Activated naive CD8-positive, alpha-beta T cell (primary cell): Measurements from ENCODE around the gene ZBTB48.
"Not testable (repeated sequence)": the region's sequence is repeated elsewhere in the genome, so short reads cannot be mapped to it uniquely, and the experiment has no call there.

Experiments
- H3K27ac Mint-ChIP-seq: one replicate; pipeline ENCODE4 v1.8.0; 2021; ENCODE audit warnings: mixed read lengths
- H3K27me3 Mint-ChIP-seq: one replicate; pipeline ENCODE4 v1.8.0; 2021; ENCODE audit warnings: mixed read lengths
- H3K36me3 Mint-ChIP-seq: one replicate; pipeline ENCODE4 v1.8.0; 2021; ENCODE audit warnings: mixed read lengths
- H3K4me1 Mint-ChIP-seq: one replicate; pipeline ENCODE4 v1.8.0; 2021; ENCODE audit warnings: low read depth, mixed read lengths
- H3K4me3 Mint-ChIP-seq: one replicate; pipeline ENCODE4 v1.8.0; 2021; ENCODE audit warnings: mild to moderate bottlenecking, mixed read lengths
- H3K9me3 Mint-ChIP-seq: one replicate; pipeline ENCODE4 v1.8.0; 2021; ENCODE audit warnings: low read depth, mixed read lengths

The ZBTB48 gene

GRCh38 chr1:6557597-6557996 lies 22.2 kb upstream of the ZBTB48 start:
- H3K36me3 Mint-ChIP-seq = no peaks in the 10 kb centered on the region
- H3K4me3 Mint-ChIP-seq = no peak overlapping the region
- no peaks in the 10 kb centered on the region for H3K27me3 Mint-ChIP-seq
- peaks cover 13% of the 10 kb centered on the region for H3K4me1 Mint-ChIP-seq
- H3K9me3 Mint-ChIP-seq = no peaks in the 10 kb centered on the region
- H3K27ac Mint-ChIP-seq = no peak overlapping the region

- H3K4me1 Mint-ChIP-seq, H3K9me3 Mint-ChIP-seq, H3K4me3 Mint-ChIP-seq: not testable (repeated sequence)
Observed at GRCh38 chr1:6559161-6559560, 20.6 kb upstream of the ZBTB48 start.

GRCh38 chr1:6560267-6560666 lies 19.5 kb upstream of the ZBTB48 start:
- no peaks in the 10 kb centered on the region for H3K9me3 Mint-ChIP-seq
- H3K4me3 Mint-ChIP-seq = no peak overlapping the region
- H3K27ac Mint-ChIP-seq = no peak overlapping the region
- no peaks in the 10 kb centered on the region for H3K27me3 Mint-ChIP-seq
- peaks cover 2% of the 10 kb centered on the region for H3K4me1 Mint-ChIP-seq
- no peaks in the 10 kb centered on the region for H3K36me3 Mint-ChIP-seq

More at GRCh38 chr1:6559161-6559560, 20.6 kb upstream of the ZBTB48 start:
- H3K27me3 Mint-ChIP-seq, H3K36me3 Mint-ChIP-seq, H3K27ac Mint-ChIP-seq: not testable (repeated sequence)

- Mint-ChIP-seq H3K36me3 (no peaks in the 10 kb centered on the region), H3K27me3 (no peaks in the 10 kb centered on the region), H3K27ac (no peak overlapping the region), H3K4me3 (no peak overlapping the region), H3K9me3 (no peaks in the 10 kb centered on the region), H3K4me1 (no peaks in the 10 kb centered on the region)
Observed at GRCh38 chr1:6569033-6569432, 10.8 kb upstream of the ZBTB48 start.

- Mint-ChIP-seq H3K4me1 (no peaks in the 10 kb centered on the region), H3K36me3 (no peaks in the 10 kb centered on the region), H3K27me3 (no peaks in the 10 kb centered on the region), H3K9me3 (no peaks in the 10 kb centered on the region), H3K27ac (no peak overlapping the region), H3K4me3 (no peak overlapping the region)
Observed at GRCh38 chr1:6570100-6570499, 9.7 kb upstream of the ZBTB48 start.

- Mint-ChIP-seq H3K9me3 (no peaks in the 10 kb centered on the region), H3K27ac (no peak overlapping the region), H3K4me1 (no peaks in the 10 kb centered on the region), H3K27me3 (no peaks in the 10 kb centered on the region), H3K36me3 (no peaks in the 10 kb centered on the region), H3K4me3 (no peak overlapping the region)
Observed at GRCh38 chr1:6570987-6571386, 8.8 kb upstream of the ZBTB48 start.

- Mint-ChIP-seq H3K36me3 (no peaks in the 10 kb centered on the region), H3K27ac (no peak overlapping the region), H3K4me1 (no peaks in the 10 kb centered on the region), H3K27me3 (no peaks in the 10 kb centered on the region), H3K9me3 (no peaks in the 10 kb centered on the region), H3K4me3 (no peak overlapping the region)
Observed at GRCh38 chr1:6572653-6573383, 7.0 kb upstream of the ZBTB48 start.

- Mint-ChIP-seq H3K4me1 (no peaks in the 10 kb centered on the region), H3K36me3 (no peaks in the 10 kb centered on the region), H3K4me3 (no peak overlapping the region), H3K27me3 (no peaks in the 10 kb centered on the region), H3K27ac (no peak overlapping the region), H3K9me3 (no peaks in the 10 kb centered on the region)
Observed at GRCh38 chr1:6574025-6574620, 5.7 kb upstream of the ZBTB48 start.

GRCh38 chr1:6574818-6575217 lies 5.0 kb upstream of the ZBTB48 start:
- no peaks in the 10 kb centered on the region for H3K27me3 Mint-ChIP-seq
- peaks cover 7% of the 10 kb centered on the region for H3K4me1 Mint-ChIP-seq
- no peak overlapping the region for H3K4me3 Mint-ChIP-seq
- H3K9me3 Mint-ChIP-seq = no peaks in the 10 kb centered on the region
- H3K27ac Mint-ChIP-seq = no peak overlapping the region
- no peaks in the 10 kb centered on the region for H3K36me3 Mint-ChIP-seq

- H3K9me3 Mint-ChIP-seq = no peaks in the 10 kb centered on the region
- H3K4me3 Mint-ChIP-seq = no peak overlapping the region
- H3K27ac Mint-ChIP-seq = no peak overlapping the region
- H3K4me1 Mint-ChIP-seq = peaks cover 28% of the 10 kb centered on the region
- H3K27me3 Mint-ChIP-seq = no peaks in the 10 kb centered on the region
- no peaks in the 10 kb centered on the region for H3K36me3 Mint-ChIP-seq
Observed at GRCh38 chr1:6577831-6578525, 1.8 kb upstream of the ZBTB48 start.

- Mint-ChIP-seq H3K36me3 (no peaks in the 10 kb centered on the region), H3K4me3 (peak overlapping the region; percentile 95), H3K4me1 (peaks cover 28% of the 10 kb centered on the region), H3K27me3 (no peaks in the 10 kb centered on the region), H3K27ac (peak overlapping the region; percentile 22), H3K9me3 (no peaks in the 10 kb centered on the region)
Observed at GRCh38 chr1:6578624-6579373, 995 bp upstream of the ZBTB48 start.

GRCh38 chr1:6580119-6580592 lies 362 bp downstream of the ZBTB48 start:
- Mint-ChIP-seq H3K4me1 (peaks cover 37% of the 10 kb centered on the region), H3K36me3 (no peaks in the 10 kb centered on the region)

GRCh38 chr1:6580593-6581409 lies 1.0 kb downstream of the ZBTB48 start:
- H3K27me3 Mint-ChIP-seq = no peaks in the 10 kb centered on the region
- peak overlapping the region; percentile 95 for H3K4me3 Mint-ChIP-seq
- H3K27ac Mint-ChIP-seq = peak overlapping the region; percentile 72
- H3K36me3 Mint-ChIP-seq = no peaks in the 10 kb centered on the region
- peaks cover 37% of the 10 kb centered on the region for H3K4me1 Mint-ChIP-seq
- no peaks in the 10 kb centered on the region for H3K9me3 Mint-ChIP-seq

More at GRCh38 chr1:6580119-6580592, 362 bp downstream of the ZBTB48 start:
- Mint-ChIP-seq H3K4me3 (peak overlapping the region; percentile 95), H3K27me3 (no peaks in the 10 kb centered on the region), H3K9me3 (no peaks in the 10 kb centered on the region), H3K27ac (peak overlapping the region; percentile 87)
